Activated naive CD4-positive, alpha-beta T cell treated with Interleukin-2 at 50 U/mL for 16 hours (primary cell): ENCODE results near the gene CNRIP1.
"Not testable (repeated sequence)": the region's sequence is repeated elsewhere in the genome, so short reads cannot be mapped to it uniquely, and the experiment has no call there.

ENCODE experiments used
- DNase-seq: peaks from one replicate; pipeline ENCODE4 v3.0.0-alpha.2; 2020

CNRIP1 gene

GRCh38 chr2:68319398-68320117 lies at the start of gene CNRIP1:
Gene CNRIP1 (minus strand): TSS chr2:68319949. CDS start chr2:68319400, 549 bp downstream.
- DNase-seq = peak; percentile 4

GRCh38 chr2:68369337-68369734 lies 49.6 kb upstream of the CNRIP1 start:
- no peak for DNase-seq

GRCh38 chr2:68368654-68369336 lies 49.0 kb upstream of the CNRIP1 start:
- no peak for DNase-seq

GRCh38 chr2:68367953-68368653 lies 48.4 kb upstream of the CNRIP1 start:
- DNase-seq = no peak

GRCh38 chr2:68366083-68366560 lies 46.4 kb upstream of the CNRIP1 start:
- DNase-seq = no peak

GRCh38 chr2:68365087-68365486 lies 45.3 kb upstream of the CNRIP1 start, which contains the start of gene PLEK:
Gene PLEK (plus strand): TSS chr2:68365282. CDS start chr2:68365352, 70 bp downstream.
- no peak for DNase-seq

GRCh38 chr2:68363721-68364120 lies 44.0 kb upstream of the CNRIP1 start:
- no peak for DNase-seq

GRCh38 chr2:68362749-68363148 lies 43.0 kb upstream of the CNRIP1 start:
- no peak for DNase-seq

GRCh38 chr2:68362069-68362468 lies 42.3 kb upstream of the CNRIP1 start:
- DNase-seq = peak; percentile 79

- DNase-seq = no peak
These were observed 40.1 kb upstream of the CNRIP1 start for GRCh38 chr2:68359889-68360288.

- no peak for DNase-seq
These were observed 38.0 kb upstream of the CNRIP1 start for GRCh38 chr2:68357605-68358337.

- no peak for DNase-seq
These were observed 37.0 kb upstream of the CNRIP1 start for GRCh38 chr2:68356599-68357239.

GRCh38 chr2:68352651-68353391 lies 33.1 kb upstream of the CNRIP1 start:
- DNase-seq = no peak

GRCh38 chr2:68351997-68352396 lies 32.2 kb upstream of the CNRIP1 start:
- DNase-seq = no peak

- DNase-seq = not testable (repeated sequence)
These were observed 29.3 kb upstream of the CNRIP1 start for GRCh38 chr2:68349091-68349490.

- no peak for DNase-seq
These were observed 25.6 kb upstream of the CNRIP1 start for GRCh38 chr2:68345129-68345875.

GRCh38 chr2:68344031-68344430 lies 24.3 kb upstream of the CNRIP1 start:
- DNase-seq = no peak

- DNase-seq = no peak
These were observed 22.7 kb upstream of the CNRIP1 start for GRCh38 chr2:68342470-68342869.

GRCh38 chr2:68341583-68341982 lies 21.8 kb upstream of the CNRIP1 start:
- DNase-seq = no peak

- DNase-seq = no peak
These were observed 21.2 kb upstream of the CNRIP1 start for GRCh38 chr2:68341062-68341329.
